Measurements from ENCODE around the gene DGCR2.

- TF ChIP-seq CTBP1 (IDR thresholded peaks at IDR 0.05; ENCODE audit: borderline replicate concordance) (no peak), ARNT (IDR thresholded peaks at IDR 0.05) (no peak), FOXA1 (IDR thresholded peaks at IDR 0.05) (no peak), SP1 (IDR thresholded peaks at IDR 0.05) (no peak), BHLHE40 (IDR thresholded peaks at IDR 0.05; ENCODE audit: borderline replicate concordance) (no peak), FOXM1 (IDR thresholded peaks at IDR 0.05; ENCODE audit: borderline replicate concordance) (no peak)
These were observed 1.2 kb downstream of the DGCR2 start for GRCh38 chr22:19120829-19121630.

Data from HEK293T (cell line).